Keratinocyte (primary cell): ENCODE data around the gene ATP1A1. TPM values are rescaled to one million over a fixed set of nuclear protein-coding genes. Genes with fewer than 3 reads are reported as not detected.

Source experiments
- DNase-seq: peaks from one replicate; pipeline ENCODE4 v3.0.0-alpha.2; 2011; ENCODE audit warnings: low read depth, missing footprints, low spot score
- FAIRE-seq: peaks from 2 replicates; lab custom pipeline; 2011; peaks lifted over from hg19 to GRCh38; lab: Jason Lieb, UNC
- H2AFZ ChIP-seq: 2 replicates; pipeline ENCODE4 v1.6.0; 2012; ENCODE audit warnings: low read length, control low read depth, inconsistent platforms; ENCODE audit not compliant: control insufficient read depth
- H3K27ac ChIP-seq: 2 replicates; pipeline ENCODE4 v1.5.1; 2011; ENCODE audit warnings: low read length; ENCODE audit not compliant: control insufficient read depth, insufficient read depth
- H3K27me3 ChIP-seq: 3 replicates; pipeline ENCODE4 v1.6.0; 2011; ENCODE audit warnings: low read length; ENCODE audit not compliant: control insufficient read depth, insufficient read depth; ENCODE audit errors: extremely low read depth
- H3K36me3 ChIP-seq, 2 experiments: 2 replicates in 1 of 2; 3 replicates in 1 of 2; pipeline ENCODE4 v1.5.1; 2011; ENCODE audit warnings: low read length in 2 of 2, mild to moderate bottlenecking in 1 of 2; ENCODE audit not compliant: control insufficient read depth in 2 of 2, insufficient read depth in 2 of 2; ENCODE audit errors: extremely low read depth in 1 of 2
- H3K4me1 ChIP-seq: 3 replicates; pipeline ENCODE4 v1.5.1; 2011; ENCODE audit warnings: low read length; ENCODE audit not compliant: control insufficient read depth, insufficient read depth; ENCODE audit errors: extremely low read depth
- H3K4me2 ChIP-seq: 3 replicates; pipeline ENCODE4 v1.6.0; 2011; ENCODE audit warnings: low read depth, low read length; ENCODE audit not compliant: control insufficient read depth, insufficient read depth; ENCODE audit errors: extremely low read depth
- H3K4me3 ChIP-seq, 3 experiments: fragments of 200-600 bp in 1 of 3; sonication (generic) in 1 of 3; 2 replicates in 2 of 3; 3 replicates in 1 of 3; pipeline ENCODE4 v1.5.1; 2011 to 2016; ENCODE audit warnings: low read length in 3 of 3, mild to moderate bottlenecking in 3 of 3, control low read depth in 2 of 3, inconsistent platforms in 1 of 3, low read depth in 1 of 3, mixed read lengths in 1 of 3, mixed run types in 1 of 3, moderate library complexity in 1 of 3; ENCODE audit not compliant: control insufficient read depth in 2 of 3, insufficient read depth in 2 of 3; ENCODE audit errors: extremely low read depth in 1 of 3
- H3K79me2 ChIP-seq: 2 replicates; pipeline ENCODE4 v1.6.0; 2012; ENCODE audit warnings: low read length; ENCODE audit not compliant: control insufficient read depth, insufficient read depth
- H3K9ac ChIP-seq: 3 replicates; pipeline ENCODE4 v1.6.0; 2011; ENCODE audit warnings: low read length; ENCODE audit not compliant: control insufficient read depth, insufficient read depth; ENCODE audit errors: extremely low read depth
- H3K9me1 ChIP-seq: 3 replicates; pipeline ENCODE4 v1.6.0; 2011; ENCODE audit warnings: low read length; ENCODE audit not compliant: control insufficient read depth, insufficient read depth; ENCODE audit errors: extremely low read depth
- H3K9me3 ChIP-seq: 2 replicates; pipeline ENCODE4 v1.5.1; 2012; ENCODE audit warnings: low read depth, low read length; ENCODE audit not compliant: control insufficient read depth
- H4K20me1 ChIP-seq: 3 replicates; pipeline ENCODE4 v1.6.0; 2011; ENCODE audit warnings: low read length; ENCODE audit not compliant: control insufficient read depth, insufficient read depth; ENCODE audit errors: extremely low read depth
- EZH2 ChIP-seq: IDR thresholded peaks from one replicate; pipeline ENCODE4 v1.6.1; 2012; ENCODE audit warnings: inconsistent platforms, mild to moderate bottlenecking, low read length, moderate library complexity
- dilution Hi-C: fragments of 300-500 bp; cut with MboI; formaldehyde crosslinking; loops from one replicate; pipeline ENCODE4 v1.7.0; 2020; ENCODE audit warnings: low sequenced_read_pairs; ENCODE audit not compliant: extremely low pct_ligation_motif_present
- polyA plus RNA-seq, 5 experiments: library from polyadenylated mRNA; depleted of rRNA in 3 of 5; stranded (reverse) in 3 of 5; stranded (forward) in 1 of 5; unstranded in 1 of 5; fragments of >200 nt; gene quantifications; 1 replicate in 1 of 5; 2 replicates in 3 of 5; 3 replicates in 1 of 5; pipeline versions ENCODE4 v1.2.1 to v1.2.3, GENCODE V29; 2011 to 2012; ENCODE audit warnings: missing spikeins in 2 of 5, low read depth in 1 of 5, low replicate concordance in 1 of 5
- TF ChIP-seq, protein P1 (sequence below), 3 experiments: IDR thresholded peaks in 1 of 3; conservative IDR thresholded peaks in 1 of 3; optimal IDR thresholded peaks in 1 of 3; 2 replicates in 2 of 3; 3 replicates in 1 of 3; pipeline versions ENCODE3 to v1.5.1; 2011; ENCODE audit warnings: low read length in 3 of 3, mild to moderate bottlenecking in 3 of 3, moderate library complexity in 2 of 3, control low read depth in 1 of 3, inconsistent platforms in 1 of 3; ENCODE audit not compliant: insufficient read depth in 2 of 3; ENCODE audit errors: extremely low read depth in 1 of 3

The ATP1A1 gene
- polyA plus RNA-seq, 1 donor (not counting 4 experiments of a cell fraction or from before 2014, with no cell fraction given), result 357 TPM

DNA sequence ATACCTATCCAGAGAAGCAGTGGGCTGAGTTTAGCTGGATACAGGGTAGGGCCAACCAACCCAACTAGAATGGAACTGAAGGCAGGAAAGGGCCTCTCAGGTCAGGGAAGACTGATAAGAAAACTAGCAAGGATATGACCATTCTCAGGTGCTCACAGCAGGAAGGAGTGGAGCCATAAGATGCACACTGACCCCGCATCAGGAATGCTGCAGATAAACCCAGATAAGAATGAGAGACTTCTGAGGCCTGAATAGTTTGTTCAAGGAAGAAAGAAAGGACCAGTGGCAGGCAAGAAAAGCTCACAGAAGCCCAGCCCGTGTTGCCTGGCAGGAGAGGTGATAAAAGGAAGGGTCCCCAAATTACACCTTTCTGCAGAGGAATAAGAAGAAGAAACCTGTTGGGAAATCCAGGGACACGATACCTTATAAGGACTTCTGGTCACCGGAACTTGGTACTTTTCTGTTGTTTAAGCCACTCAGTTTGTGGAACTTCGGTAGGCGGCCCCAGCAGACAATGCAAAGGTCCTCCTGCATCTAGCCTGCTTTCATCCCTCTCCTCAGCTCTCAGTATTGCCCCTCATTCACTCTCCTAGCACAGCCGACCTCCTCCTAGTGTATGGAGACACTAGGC is 58.9 kb downstream of the ATP1A1 start:
- FAIRE-seq, result no peak
- TF ChIP-seq EZH2, result no peak
- TF ChIP-seq, protein P1, sequence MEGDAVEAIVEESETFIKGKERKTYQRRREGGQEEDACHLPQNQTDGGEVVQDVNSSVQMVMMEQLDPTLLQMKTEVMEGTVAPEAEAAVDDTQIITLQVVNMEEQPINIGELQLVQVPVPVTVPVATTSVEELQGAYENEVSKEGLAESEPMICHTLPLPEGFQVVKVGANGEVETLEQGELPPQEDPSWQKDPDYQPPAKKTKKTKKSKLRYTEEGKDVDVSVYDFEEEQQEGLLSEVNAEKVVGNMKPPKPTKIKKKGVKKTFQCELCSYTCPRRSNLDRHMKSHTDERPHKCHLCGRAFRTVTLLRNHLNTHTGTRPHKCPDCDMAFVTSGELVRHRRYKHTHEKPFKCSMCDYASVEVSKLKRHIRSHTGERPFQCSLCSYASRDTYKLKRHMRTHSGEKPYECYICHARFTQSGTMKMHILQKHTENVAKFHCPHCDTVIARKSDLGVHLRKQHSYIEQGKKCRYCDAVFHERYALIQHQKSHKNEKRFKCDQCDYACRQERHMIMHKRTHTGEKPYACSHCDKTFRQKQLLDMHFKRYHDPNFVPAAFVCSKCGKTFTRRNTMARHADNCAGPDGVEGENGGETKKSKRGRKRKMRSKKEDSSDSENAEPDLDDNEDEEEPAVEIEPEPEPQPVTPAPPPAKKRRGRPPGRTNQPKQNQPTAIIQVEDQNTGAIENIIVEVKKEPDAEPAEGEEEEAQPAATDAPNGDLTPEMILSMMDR (optimal IDR thresholded peaks at IDR 0.05 in 1 of 3, IDR thresholded peaks at IDR 0.05 in 1 of 3, conservative IDR thresholded peaks at IDR 0.05 in 1 of 3; ENCODE audit: extremely low read depth in 1 of 3, insufficient read depth in 2 of 3, low read length in 3 of 3), result no peak
- H3K4me2 ChIP-seq, result no peak overlapping the region
- H3K27ac ChIP-seq, result no peak overlapping the region
- no peaks in the 10 kb centered on the region for H3K27me3 ChIP-seq
- no peak overlapping the region for H3K4me3 ChIP-seq
- dilution Hi-C loops, result no loop called here
- H3K9me3 ChIP-seq, result no peaks in the 10 kb centered on the region
- DNase-seq, result no peak
- H3K79me2 ChIP-seq, result no peaks in the 10 kb centered on the region
- no peaks in the 10 kb centered on the region for H3K9me1 ChIP-seq
- no peaks in the 10 kb centered on the region for H3K4me1 ChIP-seq
- no peaks in the 10 kb centered on the region for H3K36me3 ChIP-seq
- no peaks in the 10 kb centered on the region for H4K20me1 ChIP-seq
- no peak overlapping the region for H2AFZ ChIP-seq
- H3K9ac ChIP-seq, result no peak overlapping the region

DNA sequence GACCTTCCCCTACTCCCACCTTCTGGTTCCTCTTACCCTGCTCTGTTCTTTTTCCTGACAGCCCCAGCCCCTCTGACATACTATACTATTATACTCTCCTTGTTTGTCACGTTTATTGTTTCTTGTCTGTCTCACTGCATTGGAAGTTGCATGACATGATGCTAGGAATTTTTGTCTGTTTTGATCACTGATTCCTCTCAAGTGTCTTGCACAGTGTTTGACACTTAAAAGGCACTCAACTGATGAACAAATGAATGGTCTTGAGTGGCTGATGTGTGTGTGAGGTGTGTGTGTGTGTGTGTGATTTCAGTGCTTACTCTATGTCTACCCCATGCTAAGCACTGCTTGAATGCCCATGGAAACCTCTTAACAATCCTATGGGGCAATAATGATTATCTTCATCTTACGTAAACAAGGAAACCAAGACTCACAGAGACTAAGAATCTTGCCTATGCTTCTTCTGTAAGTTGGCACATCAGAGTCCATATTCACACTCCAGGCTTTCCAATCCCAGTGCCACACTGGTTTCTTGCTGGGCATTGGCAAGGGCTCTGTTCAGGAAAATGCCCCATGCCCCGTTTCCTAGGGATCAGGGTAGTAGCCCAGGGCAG is 59.7 kb downstream of the ATP1A1 start:
- no peaks in the 10 kb centered on the region for H3K9me3 ChIP-seq
- H3K27ac ChIP-seq, result no peak overlapping the region
- TF ChIP-seq, protein P1 (optimal IDR thresholded peaks at IDR 0.05 in 1 of 3, IDR thresholded peaks at IDR 0.05 in 1 of 3, conservative IDR thresholded peaks at IDR 0.05 in 1 of 3; ENCODE audit: extremely low read depth in 1 of 3, insufficient read depth in 2 of 3, low read length in 3 of 3), result no peak
- TF ChIP-seq EZH2, result no peak
- H3K4me1 ChIP-seq, result no peaks in the 10 kb centered on the region
- dilution Hi-C loops, result no loop called here
- FAIRE-seq (no peak), DNase-seq (no peak)
- no peak overlapping the region for H3K9ac ChIP-seq
- no peaks in the 10 kb centered on the region for H3K79me2 ChIP-seq
- no peak overlapping the region for H3K4me2 ChIP-seq
- no peaks in the 10 kb centered on the region for H3K27me3 ChIP-seq
- H3K36me3 ChIP-seq, result no peaks in the 10 kb centered on the region
- H3K4me3 ChIP-seq, result no peak overlapping the region
- no peaks in the 10 kb centered on the region for H3K9me1 ChIP-seq
- no peaks in the 10 kb centered on the region for H4K20me1 ChIP-seq
- no peak overlapping the region for H2AFZ ChIP-seq
